ENCODE measurements around the gene CILP2. TPM values are rescaled to one million over a fixed set of nuclear protein-coding genes. Genes with fewer than 3 reads are reported as not detected.

Gene CILP2
- total and polyA plus RNA-seq, 12 donors: 0.07 to 0.61 (median 0.21) TPM; not detected in 2

DNA sequence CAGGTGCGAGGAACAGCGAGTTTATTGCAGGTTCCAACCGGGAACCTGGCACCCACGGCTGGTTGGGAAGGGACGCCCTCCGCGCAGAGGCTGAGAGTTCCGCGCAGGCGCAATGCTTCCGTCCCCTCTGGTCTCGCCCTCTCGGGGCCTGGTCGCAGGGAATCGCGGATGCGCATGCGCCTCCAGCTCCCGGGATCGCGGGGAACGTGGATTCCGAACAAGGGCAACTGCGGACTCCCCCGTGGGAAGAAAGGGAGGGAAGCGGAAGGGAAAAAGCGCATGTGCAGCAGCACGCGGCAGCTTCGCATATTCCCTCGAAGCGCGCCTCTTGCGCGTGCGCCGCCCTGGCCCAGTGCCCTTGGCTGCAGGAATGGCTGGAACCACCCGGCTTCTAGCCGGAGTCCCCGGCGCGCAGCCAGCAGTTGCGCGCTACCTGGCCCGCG lies 23.8 kb upstream of the CILP2 start:
- peak overlapping the region in 9 of 10 donors; percentile 16 to 43 (median 33) for H3K4me3 ChIP-seq
- H3K9me3 ChIP-seq: peaks cover 0 to 12% (median 0%) of the 10 kb centered on the region in 11 donors
- H3K27ac ChIP-seq: peak overlapping the region in 1 of 10 donors; percentile 20
- DNase-seq (peak; percentile 85 to 93), ATAC-seq (peak; percentile 21 to 62 (median 44))
- intact Hi-C loops (cut with DNase I): no loop called here
- no peaks in the 10 kb centered on the region for H3K27me3 ChIP-seq
- H3K4me1 ChIP-seq: peaks cover 5 to 40% (median 29%) of the 10 kb centered on the region in 9 donors
- 8 to 17% methylated on average over 46 of the region's 46 CpGs for WGBS, 2 donors
- TF ChIP-seq, protein P1, sequence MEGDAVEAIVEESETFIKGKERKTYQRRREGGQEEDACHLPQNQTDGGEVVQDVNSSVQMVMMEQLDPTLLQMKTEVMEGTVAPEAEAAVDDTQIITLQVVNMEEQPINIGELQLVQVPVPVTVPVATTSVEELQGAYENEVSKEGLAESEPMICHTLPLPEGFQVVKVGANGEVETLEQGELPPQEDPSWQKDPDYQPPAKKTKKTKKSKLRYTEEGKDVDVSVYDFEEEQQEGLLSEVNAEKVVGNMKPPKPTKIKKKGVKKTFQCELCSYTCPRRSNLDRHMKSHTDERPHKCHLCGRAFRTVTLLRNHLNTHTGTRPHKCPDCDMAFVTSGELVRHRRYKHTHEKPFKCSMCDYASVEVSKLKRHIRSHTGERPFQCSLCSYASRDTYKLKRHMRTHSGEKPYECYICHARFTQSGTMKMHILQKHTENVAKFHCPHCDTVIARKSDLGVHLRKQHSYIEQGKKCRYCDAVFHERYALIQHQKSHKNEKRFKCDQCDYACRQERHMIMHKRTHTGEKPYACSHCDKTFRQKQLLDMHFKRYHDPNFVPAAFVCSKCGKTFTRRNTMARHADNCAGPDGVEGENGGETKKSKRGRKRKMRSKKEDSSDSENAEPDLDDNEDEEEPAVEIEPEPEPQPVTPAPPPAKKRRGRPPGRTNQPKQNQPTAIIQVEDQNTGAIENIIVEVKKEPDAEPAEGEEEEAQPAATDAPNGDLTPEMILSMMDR (IDR thresholded peaks at IDR 0.05): no peak
- peaks cover 0 to 9% (median 0%) of the 10 kb centered on the region in 9 donors for H3K36me3 ChIP-seq

DNA sequence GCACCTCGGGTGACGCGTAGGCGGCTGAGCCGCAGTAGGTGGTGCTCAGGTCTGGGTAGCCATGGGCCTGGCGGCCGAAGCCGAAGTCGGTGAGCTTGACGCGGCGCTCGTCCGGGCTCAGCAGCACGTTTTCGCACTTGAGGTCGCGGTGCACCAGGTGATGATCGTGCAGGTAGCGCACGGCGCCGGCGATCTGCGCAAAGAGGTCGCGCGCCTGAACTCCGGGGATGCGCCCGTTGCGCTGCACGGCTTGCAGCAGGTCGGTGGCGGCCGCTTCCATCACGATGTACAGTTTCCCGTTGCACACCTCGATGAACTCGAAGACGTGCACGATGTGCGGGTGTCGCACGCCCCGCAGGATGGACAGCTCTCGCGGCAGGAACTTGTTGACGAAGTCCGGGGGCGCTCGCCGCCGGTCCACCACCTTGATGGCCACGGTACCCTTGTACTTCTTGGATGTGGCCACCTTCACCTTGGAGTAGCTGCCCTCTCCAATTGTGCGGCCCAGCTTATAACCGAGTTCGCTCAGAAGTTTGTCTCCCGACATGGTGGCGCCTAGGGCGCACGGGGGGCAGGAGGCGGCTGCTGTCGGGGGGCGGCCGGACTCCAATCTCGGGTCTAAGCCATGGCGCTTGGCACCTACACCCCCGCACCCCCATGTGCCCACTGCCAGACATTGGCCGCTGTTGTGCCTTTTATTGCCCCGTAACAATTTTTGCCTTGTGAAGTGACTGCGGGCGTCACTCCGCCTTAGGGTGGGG lies 23.0 kb upstream of the CILP2 start, which contains the start of gene TSSK6:
TSSK6 (minus strand) TSS at position 668 of the 761 bp plus-strand sequence; CDS start at position 547, 121 bp downstream.
- WGBS, 2 donors: 77 to 80% methylated on average over 74 of the region's 74 CpGs
- Histone ChIP-seq H3K36me3 (peaks cover 0 to 17% (median 0%) of the 10 kb centered on the region in 9 donors), H3K27me3 (no peaks in the 10 kb centered on the region), H3K27ac (peak within 1 kb of the TSS; percentile 73 to 94 (median 90)), H3K4me3 (peak within 1 kb of the TSS; percentile 56 to 97 (median 90)), H3K4me1 (peaks cover 5 to 48% (median 32%) of the 10 kb centered on the region in 9 donors), H3K9me3 (peaks cover 0 to 12% (median 0%) of the 10 kb centered on the region in 11 donors)
- intact Hi-C loops (cut with DNase I): no loop called here
- ATAC-seq (peak in 5 of 8 donors; percentile 0 to 31 (median 1)), DNase-seq (no peak)
- TF ChIP-seq, protein P1 (IDR thresholded peaks at IDR 0.05): no peak

DNA sequence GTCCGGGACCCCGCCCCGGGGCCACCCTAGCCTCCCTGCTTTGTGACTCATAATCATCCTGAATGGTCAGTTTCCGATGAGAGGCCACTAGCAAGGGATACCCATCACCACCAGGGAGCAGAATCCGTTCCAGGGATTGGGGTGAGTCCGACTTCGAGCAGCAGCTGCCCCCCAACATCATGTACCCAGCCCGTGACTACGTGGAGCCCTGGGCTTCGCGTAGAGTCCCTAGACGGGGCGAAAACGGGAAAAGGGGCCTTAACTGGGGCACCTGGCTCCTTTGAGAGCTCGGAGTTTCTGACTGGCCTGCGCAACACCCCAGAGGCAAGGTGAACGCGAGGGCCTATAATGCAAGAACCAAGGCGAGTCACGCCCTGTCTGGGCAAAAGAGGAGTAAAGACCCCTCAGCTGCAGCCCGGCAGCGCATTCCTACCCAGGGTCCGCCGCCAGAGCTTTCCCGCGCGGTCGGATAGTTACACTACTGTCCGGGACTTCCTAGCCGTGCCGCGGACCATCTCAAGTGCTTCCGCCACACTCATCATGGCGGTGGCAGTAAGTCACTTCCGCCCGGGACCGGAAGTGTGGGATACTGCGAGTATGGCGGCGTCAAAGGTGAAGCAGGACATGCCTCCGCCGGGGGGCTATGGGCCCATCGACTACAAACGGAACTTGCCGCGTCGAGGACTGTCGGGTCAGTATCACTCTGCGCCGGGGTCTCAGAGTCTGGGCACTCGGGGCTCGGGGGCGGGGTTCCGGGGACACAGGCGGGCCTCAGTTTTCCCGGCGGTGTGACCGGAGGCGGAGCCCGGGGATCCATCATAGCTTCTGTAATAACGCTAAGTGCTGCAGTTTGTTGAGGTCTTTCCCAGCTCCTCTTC lies 22.2 kb upstream of the CILP2 start, which contains the start of gene NDUFA13:
NDUFA13 (plus strand) TSS at position 584 of the 878 bp plus-strand sequence; CDS start at position 598, 14 bp downstream.
- peak; percentile 93 to 94 for DNase-seq
- Histone ChIP-seq H3K9me3 (peaks cover 0 to 12% (median 0%) of the 10 kb centered on the region in 11 donors), H3K4me1 (peaks cover 5 to 52% (median 32%) of the 10 kb centered on the region in 9 donors), H3K27ac (peak within 1 kb of the TSS; percentile 73 to 94 (median 90)), H3K27me3 (no peaks in the 10 kb centered on the region), H3K36me3 (peaks cover 0 to 25% (median 0%) of the 10 kb centered on the region in 9 donors), H3K4me3 (peak within 1 kb of the TSS; percentile 56 to 97 (median 90))
- WGBS, 2 donors: 6 to 7% methylated on average over 61 of the region's 61 CpGs
- ATAC-seq: peak; percentile 87 to 96 (median 94)
- TF ChIP-seq, protein P1 (IDR thresholded peaks at IDR 0.05): peak in 3 of 9 donors; percentile 3 to 16 (median 7)
- intact Hi-C loops (cut with DNase I): no loop called here
